ENCODE results near the gene P2RY2. TPM values are rescaled to one million over a fixed set of nuclear protein-coding genes. Genes with fewer than 3 reads are reported as not detected.

P2RY2 gene
- total RNA-seq, 6 donors from 2014 or later: 7.8 to 15.0 (median 11.7) TPM

GRCh38 chr11:73258104-73259035 is 40.3 kb downstream of the P2RY2 start:
- DNase-seq (no peak), ATAC-seq (ENCODE audit: low FRiP score in 2 of 2) (peak in 1 of 2 donors; percentile 52)
- Histone ChIP-seq H3K9me3 (no peaks in the 10 kb centered on the region), H3K27me3 (no peaks in the 10 kb centered on the region), H3K27ac (peak overlapping the region; percentile 60 to 84 (median 76)), H3K36me3 (no peaks in the 10 kb centered on the region), H3K4me3 (no peak overlapping the region), H3K4me1 (peaks cover 4 to 17% (median 9%) of the 10 kb centered on the region in 4 donors)
- 83 to 95% methylated on average over 5 to 7 of the region's 7 CpGs for WGBS, 2 donors
- TF ChIP-seq POLR2AphosphoS5 (IDR thresholded peaks at IDR 0.05): no peak
- TF ChIP-seq EP300 (IDR thresholded peaks at IDR 0.05): no peak
- TF ChIP-seq POLR2A (IDR thresholded peaks at IDR 0.05): no peak
- no peak for TF ChIP-seq CTCF (IDR thresholded peaks at IDR 0.05)

GRCh38 chr11:73259406-73260126 is 41.5 kb downstream of the P2RY2 start:
- H3K36me3 ChIP-seq: no peaks in the 10 kb centered on the region
- peaks cover 8 to 21% (median 13%) of the 10 kb centered on the region in 4 donors for H3K4me1 ChIP-seq
- H3K9me3 ChIP-seq: no peaks in the 10 kb centered on the region
- 94 to 98% methylated on average over 3 of the region's 3 CpGs for WGBS, 2 donors
- no peak overlapping the region for H3K4me3 ChIP-seq
- TF ChIP-seq POLR2AphosphoS5 (IDR thresholded peaks at IDR 0.05) (no peak), CTCF (IDR thresholded peaks at IDR 0.05) (no peak), EP300 (IDR thresholded peaks at IDR 0.05) (no peak), POLR2A (IDR thresholded peaks at IDR 0.05) (no peak)
- DNase-seq: no peak
- ATAC-seq (ENCODE audit: low FRiP score in 2 of 2): no peak
- H3K27ac ChIP-seq: no peak overlapping the region
- H3K27me3 ChIP-seq: peaks cover 0 to 8% (median 3%) of the 10 kb centered on the region in 4 donors

GRCh38 chr11:73260127-73260457 is 42.0 kb downstream of the P2RY2 start:
- DNase-seq (no peak), ATAC-seq (ENCODE audit: low FRiP score in 2 of 2) (no peak)
- Histone ChIP-seq H3K27me3 (peaks cover 0 to 13% (median 5%) of the 10 kb centered on the region in 4 donors), H3K36me3 (no peaks in the 10 kb centered on the region), H3K4me3 (no peak overlapping the region), H3K4me1 (peaks cover 8 to 24% (median 15%) of the 10 kb centered on the region in 4 donors), H3K27ac (no peak overlapping the region), H3K9me3 (no peaks in the 10 kb centered on the region)
- TF ChIP-seq CTCF (IDR thresholded peaks at IDR 0.05) (no peak), POLR2AphosphoS5 (IDR thresholded peaks at IDR 0.05) (no peak)

GRCh38 chr11:73262851-73263495 is 44.9 kb downstream of the P2RY2 start:
- Histone ChIP-seq H3K27ac (no peak overlapping the region), H3K4me3 (no peak overlapping the region), H3K9me3 (no peaks in the 10 kb centered on the region), H3K36me3 (no peaks in the 10 kb centered on the region), H3K27me3 (peaks cover 0 to 13% (median 5%) of the 10 kb centered on the region in 4 donors), H3K4me1 (peaks cover 6 to 18% (median 10%) of the 10 kb centered on the region in 4 donors)
- ATAC-seq (ENCODE audit: low FRiP score in 2 of 2) (no peak), DNase-seq (no peak)
- 56 to 72% methylated on average over 5 of the region's 5 CpGs for WGBS, 2 donors
- TF ChIP-seq POLR2A (IDR thresholded peaks at IDR 0.05): no peak
- TF ChIP-seq CTCF (IDR thresholded peaks at IDR 0.05): no peak
- TF ChIP-seq POLR2AphosphoS5 (IDR thresholded peaks at IDR 0.05): no peak
- no peak for TF ChIP-seq EP300 (IDR thresholded peaks at IDR 0.05)
